HG03103 (cell line): ENCODE measurements around the gene NTM.

Source experiments
- ATAC-seq: cut with Tn5 transposase; IDR thresholded peaks from one replicate; pipeline ENCODE4 v1.9.1; 2021; ENCODE audit warnings: low read depth; ENCODE audit not compliant: unreplicated experiment

NTM gene

DNA sequence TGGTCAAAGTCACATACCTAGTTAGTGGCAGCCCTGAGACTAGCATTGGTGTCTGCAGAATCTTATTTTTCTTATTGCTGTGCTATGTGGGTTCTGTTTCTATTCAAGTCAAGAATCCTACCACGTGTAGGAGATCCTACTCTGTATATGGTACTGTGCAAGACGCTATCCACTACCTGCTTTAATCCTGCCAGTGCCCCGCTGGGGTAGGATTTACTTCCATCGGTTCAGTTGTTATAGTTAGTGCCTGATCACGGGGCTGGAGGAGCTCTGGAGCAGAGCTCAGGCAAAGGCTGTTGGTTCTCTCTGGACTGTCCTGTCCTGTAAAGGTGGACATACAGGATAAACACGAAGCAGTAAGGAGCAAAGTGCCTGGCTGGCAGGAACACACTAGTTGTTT lies 167.9 kb downstream of the NTM start:
- no peak for ATAC-seq

DNA sequence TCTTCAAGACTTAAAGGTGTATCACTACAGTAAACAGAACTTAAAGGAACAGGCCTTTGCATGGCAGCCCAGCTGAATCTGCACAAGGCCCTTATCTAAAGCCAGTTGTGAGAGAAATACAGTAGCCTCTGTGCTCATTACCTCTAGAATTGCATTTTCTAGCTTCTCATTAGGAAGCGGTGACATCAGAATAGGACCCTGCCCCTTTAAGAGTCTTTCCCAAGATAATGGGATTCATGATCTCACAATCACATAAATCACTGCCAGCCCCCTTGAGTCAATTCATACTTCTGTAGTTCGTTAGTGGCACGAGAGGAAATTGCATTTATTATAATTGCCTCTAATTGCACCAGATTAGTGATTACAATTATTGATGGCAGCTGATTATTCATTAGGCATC lies 170.3 kb downstream of the NTM start:
- no peak for ATAC-seq

GRCh38 chr11:131543389-131544025 lies 173.1 kb downstream of the NTM start:
- no peak for ATAC-seq

GRCh38 chr11:131544591-131544990 lies 174.2 kb downstream of the NTM start:
- ATAC-seq, result no peak

GRCh38 chr11:131546218-131546895 lies 175.9 kb downstream of the NTM start:
- no peak for ATAC-seq

- ATAC-seq, result no peak
Measured at GRCh38 chr11:131549099-131549498, 178.7 kb downstream of the NTM start.

- no peak for ATAC-seq
Measured at GRCh38 chr11:131549770-131550169, 179.4 kb downstream of the NTM start.

DNA sequence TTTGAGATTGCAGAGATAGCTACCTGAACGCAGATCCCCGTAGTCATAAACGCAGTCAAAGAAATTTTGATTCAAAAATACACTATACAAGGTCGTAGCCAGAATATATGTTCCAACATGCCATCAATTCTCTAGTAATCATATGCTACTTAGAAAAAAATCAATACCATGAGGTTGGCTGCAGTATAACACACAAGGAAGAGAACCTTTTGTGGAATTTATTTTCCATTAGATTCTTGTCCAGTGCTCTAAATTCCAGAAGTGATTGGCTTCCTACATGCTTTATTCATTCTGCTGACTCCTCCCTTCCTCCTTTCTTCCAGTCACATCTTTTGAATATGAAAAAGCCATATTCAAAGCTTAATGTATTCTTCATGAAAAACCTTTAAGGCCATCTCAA lies 189.9 kb downstream of the NTM start:
- ATAC-seq, result no peak

- no peak for ATAC-seq
Measured at GRCh38 chr11:131561501-131561900, 191.1 kb downstream of the NTM start.

- no peak for ATAC-seq
Measured at GRCh38 chr11:131561972-131562371, 191.6 kb downstream of the NTM start.

DNA sequence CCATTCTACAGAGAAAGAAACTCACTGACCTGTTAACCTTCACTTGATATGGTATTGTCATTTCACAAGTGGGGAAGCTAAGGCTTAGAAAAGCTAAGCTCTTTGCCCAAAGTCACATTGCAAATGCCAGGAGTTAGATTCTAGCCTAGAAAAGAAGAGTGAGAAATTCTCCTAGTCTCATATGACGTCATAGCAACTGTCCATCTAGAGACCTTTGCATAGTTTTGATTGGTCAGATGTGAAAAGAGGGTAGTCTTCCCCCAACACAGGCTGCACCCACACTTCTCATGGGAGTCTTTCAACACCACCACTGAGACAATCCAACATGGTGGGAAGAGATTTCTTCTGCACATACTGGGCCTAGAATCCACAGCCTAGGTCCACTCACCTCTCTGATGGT lies 197.9 kb downstream of the NTM start:
- ATAC-seq, result no peak

DNA sequence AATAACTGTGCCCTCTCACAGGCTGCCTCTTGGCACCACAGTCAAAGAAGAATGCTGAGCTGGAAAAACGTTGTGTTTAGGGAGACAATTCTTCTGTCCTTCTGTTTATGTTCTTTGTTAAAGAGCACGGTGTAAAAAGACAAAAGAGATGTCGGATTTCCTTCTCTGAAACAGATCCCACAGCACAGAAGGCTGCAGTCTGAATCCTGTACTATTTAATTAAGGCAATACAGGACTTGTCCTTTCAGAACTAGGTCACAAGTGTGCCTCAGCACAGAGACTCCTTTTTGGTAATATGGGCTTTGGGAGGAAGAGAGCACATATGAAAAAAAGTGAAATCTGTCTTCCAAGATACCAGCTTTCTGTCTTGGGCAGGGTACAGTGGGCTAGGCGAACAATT lies 201.2 kb downstream of the NTM start:
- no peak for ATAC-seq

GRCh38 chr11:131572423-131572822 lies 202.0 kb downstream of the NTM start:
- no peak for ATAC-seq

DNA sequence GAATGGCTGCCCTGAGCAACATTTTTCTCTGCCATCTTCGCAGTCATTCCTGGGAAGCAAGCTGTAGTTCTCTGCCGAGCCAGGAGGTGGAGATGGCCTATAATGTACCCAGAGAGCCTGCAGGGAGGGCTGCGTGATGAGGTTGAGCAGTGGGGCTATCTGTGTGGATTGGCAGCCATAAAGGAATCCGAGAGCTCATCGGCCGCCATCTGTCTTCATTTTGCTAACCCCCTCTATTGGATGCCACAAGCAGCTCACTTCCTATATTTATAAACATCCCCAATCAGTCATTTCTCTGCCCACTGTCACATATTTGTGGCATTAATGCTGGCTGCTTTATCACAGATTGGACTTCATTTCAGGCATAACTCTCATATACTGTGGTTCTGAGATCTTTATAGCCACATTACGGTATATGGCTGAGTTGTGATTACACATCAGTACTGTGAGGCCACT lies 209.5 kb downstream of the NTM start:
- ATAC-seq, result peak; percentile 91

- ATAC-seq, result no peak
Measured at GRCh38 chr11:131580476-131580875, 210.1 kb downstream of the NTM start.

DNA sequence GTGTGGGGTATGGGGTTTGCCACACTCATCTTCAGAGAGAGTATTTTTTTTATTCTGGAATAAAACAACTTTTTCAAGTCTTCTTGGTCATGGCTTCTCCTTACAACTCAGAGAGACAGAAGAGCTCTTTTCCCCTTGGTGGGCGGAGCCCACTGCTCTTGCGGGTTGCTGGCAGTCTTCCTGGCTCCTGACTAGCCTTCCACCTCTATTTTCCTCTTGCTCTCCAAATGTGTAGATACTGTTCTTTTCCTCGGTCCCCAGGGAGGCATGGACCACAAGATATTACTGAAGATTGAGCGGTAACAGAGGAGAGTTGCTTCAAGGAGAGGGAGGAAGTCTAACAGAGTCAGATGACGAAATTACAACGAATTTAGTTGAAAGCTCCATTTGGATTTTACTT lies 210.6 kb downstream of the NTM start:
- ATAC-seq, result no peak

GRCh38 chr11:131582021-131582525 lies 211.7 kb downstream of the NTM start:
- no peak for ATAC-seq

- no peak for ATAC-seq
Measured at GRCh38 chr11:131583421-131583820, 213.0 kb downstream of the NTM start.

- no peak for ATAC-seq
Measured at GRCh38 chr11:131583938-131584337, 213.5 kb downstream of the NTM start.

DNA sequence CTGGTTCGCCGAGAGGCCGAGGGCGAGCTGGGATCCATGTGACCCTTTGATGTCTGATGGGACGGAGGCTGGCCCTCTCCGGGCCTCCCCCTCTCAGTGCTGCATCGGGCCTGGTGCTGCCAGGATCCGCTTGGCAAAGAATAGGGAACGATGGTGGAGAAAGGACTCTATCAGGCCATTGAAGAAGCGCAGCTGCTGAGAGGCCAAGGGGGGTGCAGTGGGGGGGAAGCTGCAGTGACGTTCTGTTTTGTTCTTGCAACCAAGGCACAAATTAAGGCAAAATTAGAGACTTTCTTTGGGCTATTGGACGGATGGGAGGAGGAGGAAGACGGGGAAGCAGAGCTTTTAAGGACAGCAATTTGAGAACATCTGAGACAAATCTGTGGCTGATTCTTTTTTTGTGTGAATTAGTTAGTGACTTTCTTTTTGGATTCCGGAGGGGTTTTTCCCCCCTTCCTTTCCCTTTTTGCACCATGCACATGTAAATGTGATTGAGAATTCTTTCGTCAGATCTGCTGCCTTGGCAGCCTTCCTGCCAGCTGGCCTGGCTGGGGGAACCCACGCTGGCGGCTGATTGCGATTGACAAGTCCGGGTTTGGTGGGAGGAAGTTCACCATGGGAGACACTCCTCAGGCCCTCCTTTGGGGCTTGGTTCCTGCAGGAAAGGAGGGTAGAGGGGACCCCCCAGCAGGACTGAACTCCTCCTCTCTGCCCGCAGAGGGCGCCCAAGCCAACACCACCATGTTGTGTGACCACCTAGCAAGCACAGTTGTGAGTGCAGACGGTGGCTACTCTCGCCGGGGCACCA lies 214.6 kb downstream of the NTM start:
- no peak for ATAC-seq

DNA sequence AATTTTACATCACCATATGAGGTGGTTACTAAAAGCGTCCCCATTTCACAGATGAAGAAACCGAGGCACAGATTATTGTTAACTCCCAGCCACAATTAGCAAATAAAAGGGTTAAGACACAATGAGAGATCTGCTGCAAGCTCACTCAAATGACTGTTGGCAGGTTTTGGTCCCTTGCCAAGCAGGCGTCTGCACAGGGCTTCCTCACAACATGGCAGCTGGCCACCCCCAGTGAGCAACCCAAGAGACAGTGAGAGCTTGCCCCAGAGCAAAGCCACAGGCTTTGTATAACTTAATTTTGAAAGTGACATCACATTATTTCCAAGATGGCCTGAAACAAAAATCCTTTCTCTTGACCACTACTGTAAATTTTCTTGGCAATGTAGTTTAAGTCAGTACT lies 217.6 kb downstream of the NTM start:
- no peak for ATAC-seq
